Measurements from ENCODE around the gene PPRC1.

- TF ChIP-seq POLR2A (IDR thresholded peaks at IDR 0.05; ENCODE audit: low read length), result no peak
- TF ChIP-seq GATA1 (IDR thresholded peaks at IDR 0.05; ENCODE audit: low read depth, low read length), result no peak
Observed at GRCh38 chr10:102133373-102134195, 744 bp downstream of the PPRC1 start.
